Measurements from ENCODE around the gene LMNB1.

DNA sequence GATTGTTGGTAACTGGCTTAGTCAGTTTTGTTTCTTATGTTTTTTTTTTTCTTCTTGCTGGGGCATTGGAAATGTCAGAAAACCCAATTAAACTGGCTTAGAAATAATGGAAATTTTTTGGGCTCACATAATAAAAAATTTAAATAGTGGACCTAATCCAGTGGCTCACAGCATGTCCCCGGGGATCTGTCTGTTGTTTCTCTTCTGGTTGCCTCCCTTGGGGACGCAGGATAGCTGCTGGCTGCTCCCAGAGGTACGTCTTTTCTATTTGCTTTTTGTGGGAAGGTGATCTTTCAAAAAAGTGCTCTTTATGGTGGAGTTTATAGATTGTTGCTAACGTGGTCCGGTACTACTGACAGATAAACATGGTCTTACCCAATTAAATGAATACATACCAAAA lies 52.2 kb downstream of the LMNB1 start:
- TF ChIP-seq, protein P1, sequence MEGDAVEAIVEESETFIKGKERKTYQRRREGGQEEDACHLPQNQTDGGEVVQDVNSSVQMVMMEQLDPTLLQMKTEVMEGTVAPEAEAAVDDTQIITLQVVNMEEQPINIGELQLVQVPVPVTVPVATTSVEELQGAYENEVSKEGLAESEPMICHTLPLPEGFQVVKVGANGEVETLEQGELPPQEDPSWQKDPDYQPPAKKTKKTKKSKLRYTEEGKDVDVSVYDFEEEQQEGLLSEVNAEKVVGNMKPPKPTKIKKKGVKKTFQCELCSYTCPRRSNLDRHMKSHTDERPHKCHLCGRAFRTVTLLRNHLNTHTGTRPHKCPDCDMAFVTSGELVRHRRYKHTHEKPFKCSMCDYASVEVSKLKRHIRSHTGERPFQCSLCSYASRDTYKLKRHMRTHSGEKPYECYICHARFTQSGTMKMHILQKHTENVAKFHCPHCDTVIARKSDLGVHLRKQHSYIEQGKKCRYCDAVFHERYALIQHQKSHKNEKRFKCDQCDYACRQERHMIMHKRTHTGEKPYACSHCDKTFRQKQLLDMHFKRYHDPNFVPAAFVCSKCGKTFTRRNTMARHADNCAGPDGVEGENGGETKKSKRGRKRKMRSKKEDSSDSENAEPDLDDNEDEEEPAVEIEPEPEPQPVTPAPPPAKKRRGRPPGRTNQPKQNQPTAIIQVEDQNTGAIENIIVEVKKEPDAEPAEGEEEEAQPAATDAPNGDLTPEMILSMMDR (IDR thresholded peaks at IDR 0.05) = no peak
- no peak for TF ChIP-seq POLR2A (IDR thresholded peaks at IDR 0.05)
